HFFc6 (cell line): Measurements from ENCODE around the gene ZNF513. TPM values are rescaled to one million over a fixed set of nuclear protein-coding genes. Genes with fewer than 3 reads are reported as not detected.

Experiments used
- DNase-seq: peaks from one replicate; pipeline ENCODE4 v3.0.0-alpha.2; 2018
- H3K27ac Mint-ChIP-seq: 2 replicates; pipeline ENCODE4 v1.8.0; 2020; ENCODE audit warnings: mild to moderate bottlenecking, mixed read lengths
- H3K27me3 Mint-ChIP-seq: 2 replicates; pipeline ENCODE4 v1.8.0; 2021; ENCODE audit warnings: mild to moderate bottlenecking, moderate library complexity, mixed read lengths; ENCODE audit not compliant: insufficient read depth
- H3K36me3 Mint-ChIP-seq: 2 replicates; pipeline ENCODE4 v1.8.0; 2021; ENCODE audit warnings: low read depth, mixed read lengths
- H3K4me1 Mint-ChIP-seq: 2 replicates; pipeline ENCODE4 v1.8.0; 2020; ENCODE audit warnings: low read depth, mixed read lengths
- H3K4me3 Mint-ChIP-seq: 2 replicates; pipeline ENCODE4 v1.8.0; 2020; ENCODE audit warnings: mild to moderate bottlenecking, moderate library complexity, mixed read lengths
- H3K9me3 Mint-ChIP-seq: 2 replicates; pipeline ENCODE4 v1.8.0; 2020; ENCODE audit warnings: mild to moderate bottlenecking, mixed read lengths
- CTCF ChIP-seq: fragments of 200-600 bp; sonication (generic); IDR thresholded peaks from 2 replicates; pipeline ENCODE4 v1.5.0; 2021; ENCODE audit warnings: antibody characterized with exemption, mild to moderate bottlenecking
- total RNA-seq, 6 experiments: library from RNA; stranded (reverse); fragmentation: NEBNext Ultra II Directional; extraction: Animal tissue kit (Norgen Biotek cat#: 25700); gene quantifications; 2 replicates in 1 of 6; 3 replicates in 5 of 6; pipeline ENCODE4 v1.2.3, GENCODE V29; 2021

Gene ZNF513
- total RNA-seq, 6 experiments from 2014 or later, result 11.9 to 15.3 (median 12.8) TPM

- peaks cover 37% of the 10 kb centered on the region for H3K4me1 Mint-ChIP-seq
- no peak overlapping the region; the same call in 1 of the 2 replicates for H3K27ac Mint-ChIP-seq
- H3K36me3 Mint-ChIP-seq, result peaks cover 57% of the 10 kb centered on the region
- no peak overlapping the region for H3K4me3 Mint-ChIP-seq
- no peaks in the 10 kb centered on the region for H3K9me3 Mint-ChIP-seq
- peaks cover 6% of the 10 kb centered on the region for H3K27me3 Mint-ChIP-seq
- TF ChIP-seq CTCF, result no peak
- DNase-seq, result no peak
These were observed 4.9 kb downstream of the ZNF513 start for GRCh38 chr2:27375513-27376099.

GRCh38 chr2:27373567-27373966 is 7.0 kb downstream of the ZNF513 start:
- H3K4me3 Mint-ChIP-seq, result no peak overlapping the region
- no peaks in the 10 kb centered on the region for H3K9me3 Mint-ChIP-seq
- peaks cover 32% of the 10 kb centered on the region for H3K4me1 Mint-ChIP-seq
- DNase-seq, result no peak
- no peak for TF ChIP-seq CTCF
- H3K27ac Mint-ChIP-seq, result no peak overlapping the region
- peaks cover 4% of the 10 kb centered on the region for H3K27me3 Mint-ChIP-seq
- H3K36me3 Mint-ChIP-seq, result peaks cover 55% of the 10 kb centered on the region

- no peak for TF ChIP-seq CTCF
- Mint-ChIP-seq H3K27me3 (peaks cover 4% of the 10 kb centered on the region), H3K27ac (peak overlapping the region; percentile 31), H3K4me1 (peaks cover 36% of the 10 kb centered on the region), H3K36me3 (peaks cover 57% of the 10 kb centered on the region), H3K9me3 (no peaks in the 10 kb centered on the region), H3K4me3 (peak overlapping the region; percentile 90; the same call in 1 of the 2 replicates)
- no peak for DNase-seq
These were observed 7.6 kb downstream of the ZNF513 start for GRCh38 chr2:27372937-27373336.

DNA sequence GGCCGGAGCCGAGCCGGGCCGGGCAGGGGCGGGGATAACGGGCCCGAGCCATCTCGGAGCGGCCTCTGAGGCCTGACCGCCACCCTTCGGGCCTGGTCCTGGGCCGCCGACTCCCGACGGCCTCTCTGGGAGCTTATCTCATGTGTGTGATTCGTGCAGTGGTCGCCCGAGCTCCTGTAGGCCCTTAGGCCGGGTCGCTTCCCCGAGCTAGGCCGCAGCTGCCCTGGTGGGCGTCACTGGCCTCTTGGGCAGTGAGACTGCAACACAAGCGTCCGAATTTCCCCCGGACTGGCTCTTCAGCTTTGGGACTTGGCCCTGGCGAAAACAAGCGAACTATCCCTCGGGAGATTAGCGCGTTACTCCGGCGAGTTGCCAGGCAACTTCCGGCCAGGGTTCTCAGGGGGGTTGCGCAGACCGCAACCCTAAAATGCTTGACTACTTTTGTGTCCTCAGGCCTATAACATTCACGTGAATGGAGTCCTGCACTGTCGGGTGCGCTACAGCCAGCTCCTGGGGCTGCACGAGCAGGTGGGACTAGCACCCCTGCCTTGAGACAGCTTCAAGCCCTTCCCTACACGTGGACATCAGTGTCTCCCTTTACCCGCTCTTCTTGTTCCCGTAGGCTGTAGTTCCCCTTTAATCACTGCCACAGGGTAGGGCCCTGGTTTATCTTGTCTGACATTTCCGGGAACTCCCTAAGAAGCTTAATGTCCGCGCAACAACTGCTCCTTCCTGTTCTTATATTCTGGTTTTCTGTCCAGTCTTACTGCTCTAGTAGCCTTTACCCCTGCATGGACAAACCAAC is 9.5 kb downstream of the ZNF513 start:
- Mint-ChIP-seq H3K9me3 (no peaks in the 10 kb centered on the region), H3K27ac (peak overlapping the region; percentile 90), H3K36me3 (peaks cover 57% of the 10 kb centered on the region), H3K27me3 (peaks cover 4% of the 10 kb centered on the region), H3K4me1 (peaks cover 31% of the 10 kb centered on the region), H3K4me3 (peak overlapping the region; percentile 90)
- no peak for TF ChIP-seq CTCF
- peak; percentile 34 for DNase-seq

DNA sequence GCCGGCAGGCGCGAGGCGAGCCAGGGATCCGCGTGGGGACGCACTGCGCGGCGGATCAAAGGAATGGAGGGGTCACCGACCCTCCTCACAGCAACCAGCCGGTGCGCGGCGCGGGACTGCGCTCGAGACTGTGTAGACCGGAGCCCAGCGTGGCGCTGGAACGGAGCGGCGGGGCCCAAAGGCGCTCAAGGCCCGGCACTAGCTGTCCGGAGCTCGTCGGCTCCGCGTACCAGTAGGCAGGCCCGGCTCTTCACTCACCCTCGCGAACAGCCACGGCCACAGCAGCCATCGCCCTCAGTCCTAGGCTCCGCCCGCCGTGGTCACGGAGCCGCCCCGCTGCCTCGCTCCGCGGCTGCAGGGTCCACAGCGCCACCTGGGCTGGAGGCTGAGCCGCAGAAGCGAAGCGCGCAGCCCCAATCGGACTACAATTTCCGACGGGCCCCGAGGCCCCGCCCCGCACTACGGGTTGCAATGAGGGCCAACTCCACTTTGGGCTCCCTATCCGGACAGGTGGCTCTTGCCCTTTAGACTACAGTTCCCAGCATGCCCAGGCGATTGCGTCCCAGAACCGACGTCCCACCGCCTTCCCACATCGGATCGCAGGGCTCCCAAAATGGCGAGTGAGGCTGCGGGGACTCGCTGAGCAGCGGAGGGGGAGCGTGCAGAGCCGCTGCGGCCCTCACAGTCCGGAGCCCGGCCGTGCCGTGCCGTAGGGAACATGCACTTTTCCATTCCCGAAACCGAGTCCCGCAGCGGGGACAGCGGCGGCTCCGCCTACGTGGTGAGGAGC is 10.3 kb downstream of the ZNF513 start, which contains the start of the genes EIF2B4 and SNX17:
Gene EIF2B4, minus strand, starts transcription at position 313 of the 790 bp plus-strand sequence. Its CDS starts 24 bp downstream, at position 289.
Gene SNX17, plus strand, starts transcription at position 591 of the 790 bp plus-strand sequence. Its CDS starts 128 bp downstream, at position 719.
- H3K4me3 Mint-ChIP-seq, result peak within 1 kb of the TSS; percentile 90
- DNase-seq, result peak; percentile 99
- H3K27me3 Mint-ChIP-seq, result peaks cover 4% of the 10 kb centered on the region
- peaks cover 31% of the 10 kb centered on the region for H3K4me1 Mint-ChIP-seq
- no peaks in the 10 kb centered on the region for H3K9me3 Mint-ChIP-seq
- H3K27ac Mint-ChIP-seq, result peak within 1 kb of the TSS; percentile 94
- peak; percentile 87 for TF ChIP-seq CTCF
- H3K36me3 Mint-ChIP-seq, result peaks cover 53% of the 10 kb centered on the region
